Measurements from ENCODE around the gene SHB.
A peak's percentile ranks its signal among the peaks of the same experiment; 100 is the strongest.

Gene SHB

GRCh38 chr9:38068701-38069628, at the start of gene SHB:
SHB (minus strand) TSS chr9:38069227; CDS start chr9:38068645, 582 bp downstream.
- DNase-seq (ENCODE audit: extremely low read depth in 1 of 2, low read depth in 1 of 2), result peak; percentile 53 to 57

GRCh38 chr9:38117651-38118050, 48.6 kb upstream of the SHB start:
- no peak for DNase-seq (ENCODE audit: extremely low read depth in 1 of 2, low read depth in 1 of 2)

DNA sequence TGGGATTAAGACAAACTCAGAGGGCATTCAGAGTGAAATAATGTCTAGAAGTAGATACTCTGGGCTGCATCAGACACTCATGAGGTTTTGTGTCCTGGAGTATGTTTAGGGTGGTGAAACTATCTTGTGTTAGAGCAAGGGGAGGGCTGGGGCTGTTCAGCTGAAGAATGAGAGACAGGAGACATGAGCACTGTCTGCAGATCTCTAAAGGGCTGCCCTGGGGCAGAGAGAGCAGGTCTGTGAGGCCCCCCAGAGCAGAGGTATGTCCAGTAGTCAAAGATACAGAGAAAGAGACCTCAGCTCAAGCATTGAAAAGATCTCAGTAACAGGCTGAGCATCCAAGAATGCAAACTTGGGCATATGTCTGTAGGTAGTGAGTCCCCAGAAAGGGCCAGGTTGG, 45.9 kb upstream of the SHB start:
- DNase-seq (ENCODE audit: extremely low read depth in 1 of 2, low read depth in 1 of 2), result no peak

DNA sequence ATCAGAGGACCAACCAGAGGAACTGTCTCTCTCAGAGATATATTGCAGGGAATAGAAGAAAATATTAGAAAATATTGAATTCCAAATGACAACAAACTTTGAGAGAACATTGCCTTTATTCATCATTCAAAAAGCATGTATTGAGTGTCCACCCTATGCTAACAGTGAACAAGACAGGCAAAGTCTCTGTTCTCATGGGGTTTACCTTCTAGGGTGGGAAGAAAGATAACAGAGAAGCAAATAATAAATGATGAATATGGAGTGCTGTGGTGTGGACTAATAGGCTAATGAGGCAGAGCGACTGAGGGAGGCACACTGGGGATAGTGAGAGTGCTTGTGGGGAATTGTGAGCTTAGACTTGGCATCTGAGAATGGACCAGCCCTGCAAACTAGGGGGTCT, 43.4 kb upstream of the SHB start:
- no peak for DNase-seq (ENCODE audit: extremely low read depth in 1 of 2, low read depth in 1 of 2)

DNA sequence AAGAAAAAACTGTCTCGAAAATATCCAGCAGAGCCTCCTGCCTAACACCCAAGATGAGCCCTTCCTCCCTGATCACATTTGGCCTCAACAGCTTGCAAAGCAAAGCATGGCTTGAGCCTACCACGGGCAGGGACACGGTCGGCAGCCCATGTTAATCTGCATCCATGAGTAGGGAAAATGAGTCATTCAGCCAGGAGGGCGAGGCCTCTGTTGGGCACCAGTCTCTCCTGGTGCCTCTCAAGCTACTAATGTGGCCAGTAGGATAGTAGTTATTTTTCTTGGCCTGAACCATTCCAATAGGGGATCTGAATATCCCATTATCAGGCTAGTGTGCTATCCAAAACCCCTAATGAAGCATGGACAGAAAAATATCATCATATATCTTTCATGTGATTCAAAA, 43.0 kb upstream of the SHB start:
- no peak for DNase-seq (ENCODE audit: extremely low read depth in 1 of 2, low read depth in 1 of 2)

DNA sequence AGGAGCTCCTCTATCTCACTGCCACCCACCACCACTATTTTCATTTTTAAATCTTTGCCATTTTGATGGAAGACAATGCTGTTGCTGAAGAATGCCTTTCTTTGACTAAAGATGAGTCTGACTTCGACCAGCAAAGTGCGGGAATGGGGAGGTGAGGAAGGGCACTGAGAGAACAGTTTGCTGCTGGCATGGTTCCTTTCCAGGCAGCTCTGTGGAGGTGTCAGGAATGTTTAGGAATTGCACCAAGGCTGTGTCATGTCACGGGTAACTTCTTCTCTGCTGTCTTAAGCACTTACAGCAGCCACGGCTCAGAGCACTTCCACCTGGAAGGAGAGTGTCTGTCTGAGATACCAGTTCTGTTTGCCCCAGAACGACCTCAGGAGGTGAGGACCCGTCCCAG, 41.4 kb upstream of the SHB start:
- no peak for DNase-seq (ENCODE audit: extremely low read depth in 1 of 2, low read depth in 1 of 2)

GRCh38 chr9:38109601-38110000, 40.6 kb upstream of the SHB start:
- DNase-seq (ENCODE audit: extremely low read depth in 1 of 2, low read depth in 1 of 2), result no peak

GRCh38 chr9:38108326-38108725, 39.3 kb upstream of the SHB start:
- no peak for DNase-seq (ENCODE audit: extremely low read depth in 1 of 2, low read depth in 1 of 2)

GRCh38 chr9:38107811-38108304, 38.8 kb upstream of the SHB start:
- no peak for DNase-seq (ENCODE audit: extremely low read depth in 1 of 2, low read depth in 1 of 2)

GRCh38 chr9:38107405-38107804, 38.4 kb upstream of the SHB start:
- no peak for DNase-seq (ENCODE audit: extremely low read depth in 1 of 2, low read depth in 1 of 2)

- DNase-seq (ENCODE audit: extremely low read depth in 1 of 2, low read depth in 1 of 2), result no peak
Observed at GRCh38 chr9:38106488-38106887, 37.5 kb upstream of the SHB start.

- DNase-seq (ENCODE audit: extremely low read depth in 1 of 2, low read depth in 1 of 2), result no peak
Observed at GRCh38 chr9:38103340-38103739, 34.3 kb upstream of the SHB start.

- no peak for DNase-seq (ENCODE audit: extremely low read depth in 1 of 2, low read depth in 1 of 2)
Observed at GRCh38 chr9:38101423-38101822, 32.4 kb upstream of the SHB start.

- no peak for DNase-seq (ENCODE audit: extremely low read depth in 1 of 2, low read depth in 1 of 2)
Observed at GRCh38 chr9:38096238-38096805, 27.3 kb upstream of the SHB start.

DNA sequence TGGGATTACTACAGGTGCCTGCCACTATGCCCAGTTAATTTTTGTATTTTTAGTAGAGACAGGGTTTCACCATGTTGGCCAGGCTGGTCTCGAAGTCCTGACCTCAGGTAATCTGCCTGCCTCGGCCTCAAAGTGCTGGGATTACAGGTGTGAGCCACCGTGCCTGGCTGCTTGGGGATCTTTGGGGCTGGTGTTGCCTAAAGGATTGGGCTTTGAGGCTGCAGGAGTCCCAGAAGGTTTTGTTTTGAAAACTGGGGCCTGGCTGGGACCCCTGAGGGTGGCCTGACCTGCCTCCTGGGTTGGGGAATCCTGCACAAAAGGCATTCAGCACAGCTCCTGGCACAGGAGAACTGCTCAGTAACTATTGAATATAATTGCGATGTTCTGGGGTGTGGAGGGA, 25.1 kb upstream of the SHB start:
- no peak for DNase-seq (ENCODE audit: extremely low read depth in 1 of 2, low read depth in 1 of 2)

- no peak for DNase-seq (ENCODE audit: extremely low read depth in 1 of 2, low read depth in 1 of 2)
Observed at GRCh38 chr9:38092656-38093055, 23.6 kb upstream of the SHB start.

- DNase-seq (ENCODE audit: extremely low read depth in 1 of 2, low read depth in 1 of 2), result no peak
Observed at GRCh38 chr9:38092200-38092524, 23.1 kb upstream of the SHB start.

DNA sequence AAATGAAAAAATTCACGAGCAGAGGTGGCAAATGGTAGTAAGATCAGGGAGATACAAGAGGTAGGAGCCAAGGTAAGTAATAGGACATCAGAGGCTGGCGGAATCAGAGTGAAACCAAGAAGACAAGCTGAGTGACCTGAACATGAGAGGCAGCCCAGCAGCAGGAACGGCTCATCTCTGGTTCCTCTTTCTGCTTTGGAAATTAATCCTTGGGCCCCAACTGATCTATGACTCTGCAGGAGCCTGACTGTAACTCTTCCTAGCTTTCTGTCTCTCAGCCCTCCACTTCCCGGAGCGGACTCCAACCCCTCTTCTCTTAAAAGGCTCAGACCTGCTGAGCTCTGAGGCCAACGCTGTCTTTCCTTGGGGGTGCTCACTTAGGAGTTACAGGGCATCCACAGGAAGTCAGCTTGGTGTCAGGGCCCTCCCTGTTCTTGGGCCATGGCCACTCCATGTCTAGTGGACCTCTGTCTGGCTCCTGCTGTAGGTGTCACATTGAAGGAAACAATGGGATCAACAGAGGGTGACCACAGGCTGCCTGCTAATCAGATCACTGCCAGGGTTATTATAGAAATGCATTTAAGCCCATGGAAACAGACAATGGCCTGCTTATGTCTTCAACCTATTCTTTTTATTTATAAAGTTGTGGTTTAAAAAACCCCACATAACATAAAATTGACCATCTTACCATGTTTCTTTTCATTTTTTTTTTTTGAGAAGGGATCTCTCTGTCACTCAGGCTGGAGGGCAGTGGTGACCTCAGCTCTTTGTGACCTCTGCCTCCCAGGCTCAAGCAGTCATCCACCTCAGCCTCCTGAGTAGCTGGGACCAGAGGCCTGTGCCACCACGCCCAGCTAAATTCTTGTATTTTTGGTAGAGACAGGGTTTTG, 22.5 kb upstream of the SHB start:
- DNase-seq (ENCODE audit: extremely low read depth in 1 of 2, low read depth in 1 of 2), result no peak

- DNase-seq (ENCODE audit: extremely low read depth in 1 of 2, low read depth in 1 of 2), result no peak
Observed at GRCh38 chr9:38090170-38090569, 21.1 kb upstream of the SHB start.

DNA sequence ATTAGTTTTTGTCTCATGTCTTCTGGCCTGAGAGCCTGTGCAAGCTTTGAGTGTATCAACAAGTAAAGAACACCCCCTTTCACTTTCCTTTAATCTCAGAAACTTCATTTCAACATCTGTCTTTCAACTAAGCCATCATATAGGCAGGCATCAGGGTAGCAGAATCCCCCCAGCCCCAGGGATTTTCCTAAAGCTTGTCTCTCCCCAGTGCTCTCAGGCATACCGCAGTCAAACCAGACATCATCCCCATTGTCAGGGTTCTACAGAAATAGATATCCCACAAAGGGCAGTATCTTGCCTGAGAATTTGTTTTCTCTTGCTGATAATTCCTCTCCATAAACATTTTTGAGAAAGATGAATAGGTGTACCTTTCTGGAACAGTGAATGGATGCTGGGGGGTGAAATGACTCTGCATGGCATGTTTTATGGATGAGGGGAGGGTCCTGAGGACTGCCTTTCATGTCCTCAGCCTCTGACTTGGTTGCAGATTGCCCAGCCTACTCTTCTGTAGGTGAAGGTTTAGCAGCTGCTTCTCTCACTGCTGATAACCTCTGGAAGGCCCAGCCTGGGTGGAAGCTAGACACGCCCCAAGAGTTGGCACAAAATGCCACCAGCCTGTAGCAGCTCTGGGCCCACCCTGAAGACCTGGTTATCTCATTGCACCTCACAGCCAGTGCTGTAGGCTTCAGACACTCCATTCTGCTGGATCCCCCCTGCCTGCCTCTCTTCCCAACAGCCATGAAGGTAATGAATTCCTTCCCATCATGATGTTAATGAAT, 20.5 kb upstream of the SHB start:
- no peak for DNase-seq (ENCODE audit: extremely low read depth in 1 of 2, low read depth in 1 of 2)

Measured in stimulated activated CD8-positive, alpha-beta memory T cell treated with anti-CD3 and anti-CD28 coated beads, Interleukin-7, amount 100 ng/mL, for 48 hours (primary cell).